Neuronal stem cell (in vitro differentiated cells): ENCODE data around the gene TOM1.

Experiments
- DNase-seq: peaks from one replicate; pipeline ENCODE4 v3.0.0-alpha.2; 2013; ENCODE audit warnings: low spot score
- H2AFZ ChIP-seq: one replicate; pipeline ENCODE4 v1.6.1; 2013; ENCODE audit warnings: mild to moderate bottlenecking, low read length, inconsistent platforms
- H2AK5ac ChIP-seq: 2 replicates; pipeline ENCODE4 v1.6.1; 2013; ENCODE audit warnings: low read depth, mild to moderate bottlenecking, inconsistent platforms, low read length, moderate library complexity, mixed read lengths
- H2BK120ac ChIP-seq: 2 replicates; pipeline ENCODE4 v1.6.1; 2013; ENCODE audit warnings: low read depth, mild to moderate bottlenecking, inconsistent platforms, low read length, moderate library complexity, mixed read lengths
- H2BK12ac ChIP-seq: one replicate; pipeline ENCODE4 v1.6.1; 2013; ENCODE audit warnings: low read length, inconsistent platforms
- H2BK15ac ChIP-seq: 2 replicates; pipeline ENCODE4 v1.6.1; 2013; ENCODE audit warnings: mild to moderate bottlenecking, low read length, inconsistent platforms, mixed read lengths
- H2BK5ac ChIP-seq: one replicate; pipeline ENCODE4 v1.6.1; 2013; ENCODE audit warnings: inconsistent platforms, mild to moderate bottlenecking, low read length, moderate library complexity
- H3K14ac ChIP-seq: one replicate; pipeline ENCODE4 v1.6.1; 2013; ENCODE audit warnings: low read length, inconsistent platforms
- H3K18ac ChIP-seq: 2 replicates; pipeline ENCODE4 v1.6.1; 2013; ENCODE audit warnings: low read length, inconsistent platforms
- H3K23ac ChIP-seq: 2 replicates; pipeline ENCODE4 v1.6.1; 2013; ENCODE audit warnings: low read depth, mild to moderate bottlenecking, mixed read lengths, low read length, inconsistent platforms; ENCODE audit not compliant: poor library complexity
- H3K27ac ChIP-seq: replicated peaks from 3 replicates; pipeline ENCODE4 v1.5.1; 2013; ENCODE audit warnings: low read length, inconsistent platforms
- H3K27me3 ChIP-seq, 3 experiments: 2 replicates each; pipeline ENCODE4 v1.6.1; 2013; ENCODE audit warnings: low read length in 3 of 3, mild to moderate bottlenecking in 2 of 3, inconsistent platforms in 1 of 3, low read depth in 1 of 3, mixed read lengths in 1 of 3, moderate library complexity in 1 of 3; ENCODE audit not compliant: control insufficient read depth in 3 of 3, insufficient read depth in 3 of 3
- H3K36me3 ChIP-seq, 2 donors: replicated peaks in 1 of 2; 2 replicates each; pipeline ENCODE4 v1.6.1; 2013; ENCODE audit warnings: low read length in 2 of 2; ENCODE audit not compliant: control insufficient read depth in 2 of 2, insufficient read depth in 2 of 2
- H3K4ac ChIP-seq: 2 replicates; pipeline ENCODE4 v1.6.1; 2013; ENCODE audit warnings: inconsistent platforms, mild to moderate bottlenecking, low read length, moderate library complexity
- H3K4me1 ChIP-seq, 2 donors: 1 replicate in 1 of 2; 2 replicates in 1 of 2; pipeline ENCODE4 v1.6.1; 2013; ENCODE audit warnings: low read length in 2 of 2, low read depth in 1 of 2; ENCODE audit not compliant: control insufficient read depth in 2 of 2, insufficient read depth in 1 of 2
- H3K4me2 ChIP-seq: one replicate; pipeline ENCODE4 v1.6.1; 2013; ENCODE audit warnings: mild to moderate bottlenecking, low read length, inconsistent platforms; ENCODE audit not compliant: insufficient read depth, poor library complexity, severe bottlenecking
- H3K4me3 ChIP-seq, 2 donors: 2 replicates each; pipeline ENCODE4 v1.5.1; 2013; ENCODE audit warnings: low read length in 2 of 2, mild to moderate bottlenecking in 2 of 2, inconsistent platforms in 1 of 2, moderate library complexity in 1 of 2
- H3K79me1 ChIP-seq: one replicate; pipeline ENCODE4 v1.6.1; 2013; ENCODE audit warnings: low read depth, mild to moderate bottlenecking, inconsistent platforms, low read length, moderate library complexity
- H3K9ac ChIP-seq: one replicate; pipeline ENCODE4 v1.6.1; 2013; ENCODE audit warnings: mild to moderate bottlenecking, low read depth, low read length, inconsistent platforms; ENCODE audit not compliant: poor library complexity
- H3K9me3 ChIP-seq, 2 donors: replicated peaks in 1 of 2; 2 replicates each; pipeline versions ENCODE3 to v1.6.1; 2013; ENCODE audit warnings: low read length in 2 of 2, mild to moderate bottlenecking in 2 of 2, inconsistent platforms in 1 of 2, low read depth in 1 of 2, mixed read lengths in 1 of 2, moderate library complexity in 1 of 2; ENCODE audit not compliant: control insufficient read depth in 2 of 2, insufficient read depth in 1 of 2
- H4K8ac ChIP-seq: one replicate; pipeline ENCODE4 v1.6.1; 2013; ENCODE audit warnings: low read depth, mild to moderate bottlenecking, inconsistent platforms, low read length, moderate library complexity
- H4K91ac ChIP-seq: one replicate; pipeline ENCODE4 v1.6.1; 2013; ENCODE audit warnings: low read length, low read depth, mild to moderate bottlenecking, inconsistent platforms; ENCODE audit not compliant: poor library complexity
- WGBS, 2 donors: extraction: QIAGEN DNeasy Blood & Tissue Kit; methylation state at CpG; one replicate each; pipeline ENCODE4 v1.1.7; 2013; ENCODE audit warnings: missing lambda C conversion rate in 2 of 2, mixed read lengths in 1 of 2; ENCODE audit not compliant: insufficient read length in 2 of 2, insufficient replicate concordance in 1 of 2; ENCODE audit errors: extremely low coverage in 2 of 2; 5-methylcytosine and 5-hydroxymethylcytosine counted together

TOM1 gene

GRCh38 chr22:35299217-35299672 lies 449 bp upstream of the TOM1 start:
- Histone ChIP-seq H2BK15ac (no peak overlapping the region), H3K23ac (no peak overlapping the region), H3K27ac (peak overlapping the region; percentile 27), H3K4me1 (peaks cover 3 to 4% of the 10 kb centered on the region in 2 donors), H3K18ac (peak overlapping the region; percentile 62), H3K27me3 (no peaks in the 10 kb centered on the region), H2BK120ac (no peak overlapping the region), H3K4me2 (peak overlapping the region; percentile 53), H2AFZ (peak overlapping the region; percentile 97), H3K4ac (no peak overlapping the region), H3K14ac (no peak overlapping the region), H3K9ac (no peak overlapping the region), H2BK5ac (no peak overlapping the region), H4K91ac (no peak overlapping the region), H3K36me3 (peaks cover 9 to 34% of the 10 kb centered on the region in 2 donors), H4K8ac (no peak overlapping the region), H2AK5ac (no peak overlapping the region), H3K9me3 (no peaks in the 10 kb centered on the region), H2BK12ac (no peak overlapping the region), H3K79me1 (peaks cover 10% of the 10 kb centered on the region), H3K4me3 (peak overlapping the region; percentile 4 to 83)
- DNase-seq: peak; percentile 18
- WGBS, 2 donors: no CpG with 5 or more reads among the region's 13 CpGs

- H3K18ac ChIP-seq: no peak overlapping the region
- H3K4me1 ChIP-seq: peaks cover 6 to 8% of the 10 kb centered on the region in 2 donors
- no peak overlapping the region for H2BK5ac ChIP-seq
- H3K79me1 ChIP-seq: peaks cover 10% of the 10 kb centered on the region
- H3K9ac ChIP-seq: no peak overlapping the region
- H2AK5ac ChIP-seq: no peak overlapping the region
- peaks cover 5 to 13% of the 10 kb centered on the region in 2 donors for H3K36me3 ChIP-seq
- H3K27me3 ChIP-seq: no peaks in the 10 kb centered on the region
- H4K8ac ChIP-seq: no peak overlapping the region
- no peak overlapping the region for H3K23ac ChIP-seq
- H3K9me3 ChIP-seq: no peaks in the 10 kb centered on the region
- no CpG with 5 or more reads among the region's 17 CpGs for WGBS, 2 donors
- H4K91ac ChIP-seq: no peak overlapping the region
- no peak overlapping the region for H2AFZ ChIP-seq
- H2BK120ac ChIP-seq: no peak overlapping the region
- H2BK12ac ChIP-seq: no peak overlapping the region
- no peak overlapping the region for H3K14ac ChIP-seq
- H2BK15ac ChIP-seq: no peak overlapping the region
- H3K27ac ChIP-seq: no peak overlapping the region
- H3K4ac ChIP-seq: no peak overlapping the region
- no peak overlapping the region for H3K4me2 ChIP-seq
- no peak for DNase-seq
- peak overlapping the region in 1 of 2 donors; percentile 18 for H3K4me3 ChIP-seq
These were observed 1.7 kb downstream of the TOM1 start for GRCh38 chr22:35301372-35301874.

DNA sequence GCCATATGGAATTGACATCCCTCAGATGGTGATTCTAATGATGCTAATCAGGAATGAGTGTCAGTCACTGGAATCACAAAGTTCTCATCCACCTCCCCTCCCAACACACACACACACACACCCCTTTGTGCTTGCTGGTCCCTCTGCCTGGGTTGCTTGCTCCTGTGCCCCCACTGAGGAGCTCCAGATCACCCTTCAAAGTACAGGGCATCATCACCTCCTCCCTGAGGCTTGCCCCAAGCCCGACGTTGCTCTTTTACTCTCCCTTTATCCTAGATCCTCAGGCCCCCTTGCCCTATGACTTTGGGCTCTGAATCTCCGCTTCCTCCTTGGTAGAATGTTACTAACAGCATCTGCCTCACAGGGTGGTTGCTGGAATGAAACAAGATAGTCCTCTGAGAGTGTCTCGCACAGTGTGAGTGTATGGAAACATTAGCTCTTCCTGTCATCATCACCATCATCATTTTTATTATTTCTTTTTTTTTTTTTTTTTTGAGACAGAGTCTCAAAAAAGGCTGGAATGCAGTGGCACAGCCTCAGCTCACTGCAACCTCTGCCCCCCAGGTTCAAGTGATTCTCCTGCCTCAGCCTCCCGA lies 3.4 kb downstream of the TOM1 start:
- H2AK5ac ChIP-seq: peak overlapping the region; percentile 20
- H3K9me3 ChIP-seq: no peaks in the 10 kb centered on the region
- H3K4me1 ChIP-seq: peaks cover 16 to 17% of the 10 kb centered on the region in 2 donors
- peaks cover 10% of the 10 kb centered on the region for H3K79me1 ChIP-seq
- H3K4me3 ChIP-seq: no peak overlapping the region
- no peaks in the 10 kb centered on the region for H3K27me3 ChIP-seq
- H3K4me2 ChIP-seq: no peak overlapping the region
- H3K18ac ChIP-seq: no peak overlapping the region
- H2AFZ ChIP-seq: no peak overlapping the region
- H4K8ac ChIP-seq: no peak overlapping the region
- no peak overlapping the region for H2BK5ac ChIP-seq
- no peak overlapping the region for H2BK12ac ChIP-seq
- no peak overlapping the region for H3K23ac ChIP-seq
- H2BK120ac ChIP-seq: no peak overlapping the region
- H2BK15ac ChIP-seq: no peak overlapping the region
- H3K27ac ChIP-seq: no peak overlapping the region
- no peak overlapping the region for H4K91ac ChIP-seq
- no peak for DNase-seq
- H3K36me3 ChIP-seq: peaks cover under 1% of the 10 kb centered on the region in 2 donors
- WGBS, 2 donors: no CpG with 5 or more reads among the region's 5 CpGs
- H3K4ac ChIP-seq: no peak overlapping the region
- no peak overlapping the region for H3K9ac ChIP-seq
- H3K14ac ChIP-seq: no peak overlapping the region

GRCh38 chr22:35305525-35306070 lies 5.9 kb downstream of the TOM1 start:
- DNase-seq: no peak
- H3K4me2 ChIP-seq: no peak overlapping the region
- no peak overlapping the region for H2AK5ac ChIP-seq
- H3K4me3 ChIP-seq: no peak overlapping the region
- H3K79me1 ChIP-seq: peaks cover 6% of the 10 kb centered on the region
- no peaks in the 10 kb centered on the region for H3K9me3 ChIP-seq
- H4K91ac ChIP-seq: no peak overlapping the region
- H3K18ac ChIP-seq: no peak overlapping the region
- no CpG with 5 or more reads among the region's 8 CpGs for WGBS, 2 donors
- no peak overlapping the region for H2BK120ac ChIP-seq
- H3K27me3 ChIP-seq: no peaks in the 10 kb centered on the region
- H4K8ac ChIP-seq: no peak overlapping the region
- no peak overlapping the region for H3K23ac ChIP-seq
- H3K36me3 ChIP-seq: no peaks in the 10 kb centered on the region
- H2BK15ac ChIP-seq: no peak overlapping the region
- H3K4me1 ChIP-seq: peaks cover 12 to 15% of the 10 kb centered on the region in 2 donors
- no peak overlapping the region for H2BK12ac ChIP-seq
- no peak overlapping the region for H3K27ac ChIP-seq
- no peak overlapping the region for H2AFZ ChIP-seq
- H3K14ac ChIP-seq: no peak overlapping the region
- no peak overlapping the region for H3K4ac ChIP-seq
- H3K9ac ChIP-seq: no peak overlapping the region
- no peak overlapping the region for H2BK5ac ChIP-seq
